Measurements from ENCODE around the gene CIDEB.

CIDEB gene

GRCh38 chr14:24312736-24313507 is 5.1 kb upstream of the CIDEB start:
- FAIRE-seq: no peak

DNA sequence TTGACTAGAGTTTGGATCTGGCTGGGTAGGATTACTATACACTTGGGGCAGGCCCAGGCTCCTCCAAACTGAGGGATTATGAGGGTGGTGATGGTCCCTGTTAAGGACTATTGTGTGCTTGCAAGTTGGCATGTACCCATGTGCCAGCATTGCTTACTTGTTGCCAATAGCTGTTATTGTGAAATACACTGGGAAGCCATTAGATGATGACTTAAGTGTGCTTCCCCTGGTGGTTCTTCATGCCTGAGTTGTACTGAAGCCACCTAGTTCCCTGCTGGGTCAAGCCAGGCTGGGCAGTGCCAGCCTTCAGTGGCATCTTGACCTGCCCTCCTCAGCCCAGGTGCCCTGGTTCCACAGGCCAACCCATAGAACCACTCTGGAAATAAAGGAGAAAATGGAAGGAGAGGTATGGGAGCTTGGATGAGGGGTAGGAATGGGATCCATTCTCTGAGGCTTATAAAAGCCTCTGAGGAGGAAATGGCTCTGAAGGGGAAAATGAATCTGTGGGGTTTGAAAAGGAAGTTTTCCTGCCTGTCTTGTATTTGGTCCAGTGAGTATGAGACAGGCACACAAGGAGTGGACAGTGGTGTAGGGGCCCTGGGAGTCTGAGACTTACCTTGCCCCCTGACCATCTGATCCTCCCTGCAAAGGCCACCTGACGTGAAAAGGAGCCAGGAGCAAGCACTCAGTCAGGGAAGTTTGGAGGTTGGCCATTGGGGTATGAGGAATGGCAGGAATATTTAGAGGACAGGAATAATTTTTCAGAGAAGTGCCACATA is 4.2 kb upstream of the CIDEB start:
- no peak for FAIRE-seq

DNA sequence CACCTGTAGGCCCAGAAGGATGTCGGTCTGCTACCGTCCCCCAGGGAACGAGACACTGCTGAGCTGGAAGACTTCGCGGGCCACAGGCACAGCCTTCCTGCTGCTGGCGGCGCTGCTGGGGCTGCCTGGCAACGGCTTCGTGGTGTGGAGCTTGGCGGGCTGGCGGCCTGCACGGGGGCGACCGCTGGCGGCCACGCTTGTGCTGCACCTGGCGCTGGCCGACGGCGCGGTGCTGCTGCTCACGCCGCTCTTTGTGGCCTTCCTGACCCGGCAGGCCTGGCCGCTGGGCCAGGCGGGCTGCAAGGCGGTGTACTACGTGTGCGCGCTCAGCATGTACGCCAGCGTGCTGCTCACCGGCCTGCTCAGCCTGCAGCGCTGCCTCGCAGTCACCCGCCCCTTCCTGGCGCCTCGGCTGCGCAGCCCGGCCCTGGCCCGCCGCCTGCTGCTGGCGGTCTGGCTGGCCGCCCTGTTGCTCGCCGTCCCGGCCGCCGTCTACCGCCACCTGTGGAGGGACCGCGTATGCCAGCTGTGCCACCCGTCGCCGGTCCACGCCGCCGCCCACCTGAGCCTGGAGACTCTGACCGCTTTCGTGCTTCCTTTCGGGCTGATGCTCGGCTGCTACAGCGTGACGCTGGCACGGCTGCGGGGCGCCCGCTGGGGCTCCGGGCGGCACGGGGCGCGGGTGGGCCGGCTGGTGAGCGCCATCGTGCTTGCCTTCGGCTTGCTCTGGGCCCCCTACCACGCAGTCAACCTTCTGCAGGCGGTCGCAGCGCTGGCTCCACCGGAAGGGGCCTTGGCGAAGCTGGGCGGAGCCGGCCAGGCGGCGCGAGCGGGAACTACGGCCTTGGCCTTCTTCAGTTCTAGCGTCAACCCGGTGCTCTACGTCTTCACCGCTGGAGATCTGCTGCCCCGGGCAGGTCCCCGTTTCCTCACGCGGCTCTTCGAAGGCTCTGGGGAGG is 3.1 kb upstream of the CIDEB start, which contains the start of gene LTB4R:
LTB4R (plus strand) TSS at position 857 of the 959 bp plus-strand sequence. CDS start 4,150 bp downstream, outside the sequence.
- FAIRE-seq: no peak

DNA sequence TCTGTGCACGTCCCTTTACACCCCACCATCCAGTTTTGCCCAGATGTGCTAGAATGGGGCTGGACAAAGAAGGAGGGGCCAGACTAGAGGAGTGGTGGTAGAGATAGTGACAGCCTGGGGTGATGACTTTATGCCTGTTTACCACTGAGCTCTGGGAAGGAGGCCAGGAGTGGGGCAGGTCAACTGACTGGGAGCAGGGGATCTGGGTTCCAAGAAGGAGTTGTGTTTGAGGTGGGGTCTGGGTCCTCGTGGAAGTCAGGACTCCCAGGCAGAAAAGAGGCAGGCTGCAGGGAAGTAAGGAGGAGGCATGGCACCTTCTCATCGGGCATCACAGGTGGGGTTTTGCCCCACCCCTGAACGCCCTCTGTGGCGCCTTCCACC is 2.5 kb upstream of the CIDEB start:
- no peak for FAIRE-seq

DNA sequence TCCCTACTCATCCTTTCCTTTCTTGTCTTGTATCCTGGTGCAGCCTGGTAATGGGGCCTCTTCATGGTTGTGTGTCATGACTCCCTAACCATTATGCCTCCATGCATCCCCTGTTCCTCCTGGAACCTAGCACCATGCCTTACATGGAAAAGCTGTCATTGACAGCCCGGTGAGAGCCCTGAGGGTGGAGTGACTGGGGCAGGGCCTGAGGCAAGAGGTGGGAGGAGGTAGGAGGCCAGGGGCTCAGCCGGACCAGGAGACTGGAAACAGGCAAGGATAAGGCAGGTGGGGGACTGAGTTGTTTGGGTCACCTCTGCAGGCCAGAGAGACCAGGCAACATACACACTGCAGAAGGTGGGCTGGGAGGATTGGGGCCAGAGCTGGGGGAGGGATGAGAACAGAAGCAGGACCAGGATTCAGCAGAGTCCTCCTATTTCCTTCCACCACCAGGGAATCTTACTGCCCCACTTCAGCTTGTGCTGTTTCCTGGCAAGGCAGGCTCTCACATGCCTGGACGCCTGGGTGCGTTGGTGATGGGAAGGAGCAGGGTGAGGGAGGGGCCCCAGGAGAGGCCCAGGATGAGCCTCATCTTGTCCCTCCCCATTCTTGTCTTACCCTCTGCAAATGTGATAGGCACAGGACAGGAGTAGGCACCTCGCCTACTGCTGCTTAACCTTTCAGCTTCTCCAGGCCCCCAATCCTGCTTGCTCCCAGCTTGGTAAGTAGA is 1.9 kb upstream of the CIDEB start, which contains the start of gene LTB4R2:
LTB4R2 (plus strand) TSS at position 603 of the 727 bp plus-strand sequence. CDS start 525 bp downstream, outside the sequence.
- FAIRE-seq: no peak

- no peak for FAIRE-seq
Measured at GRCh38 chr14:24308342-24309124, 756 bp upstream of the CIDEB start.

DNA sequence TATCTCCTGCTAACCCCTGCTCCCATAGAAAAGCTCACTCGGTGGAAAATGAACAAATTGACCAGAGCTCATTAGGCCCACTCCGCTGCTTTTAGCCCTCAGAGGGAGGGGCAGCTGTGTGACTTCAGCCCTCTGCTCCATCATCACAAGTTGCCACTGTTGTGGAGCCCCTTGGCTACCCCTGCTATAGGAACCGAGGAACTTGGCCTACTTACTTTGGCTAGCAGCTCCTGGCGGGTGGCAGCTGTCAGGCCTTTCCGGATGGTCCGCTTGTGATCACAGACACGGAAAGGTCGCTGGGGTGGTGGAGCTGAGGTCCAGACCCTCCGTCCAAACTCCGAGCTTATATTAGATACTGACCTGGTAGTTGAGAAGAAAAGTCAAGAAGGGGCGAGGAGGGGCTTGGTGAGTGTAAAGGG is 612 bp downstream of the CIDEB start:
- no peak for FAIRE-seq

DNA sequence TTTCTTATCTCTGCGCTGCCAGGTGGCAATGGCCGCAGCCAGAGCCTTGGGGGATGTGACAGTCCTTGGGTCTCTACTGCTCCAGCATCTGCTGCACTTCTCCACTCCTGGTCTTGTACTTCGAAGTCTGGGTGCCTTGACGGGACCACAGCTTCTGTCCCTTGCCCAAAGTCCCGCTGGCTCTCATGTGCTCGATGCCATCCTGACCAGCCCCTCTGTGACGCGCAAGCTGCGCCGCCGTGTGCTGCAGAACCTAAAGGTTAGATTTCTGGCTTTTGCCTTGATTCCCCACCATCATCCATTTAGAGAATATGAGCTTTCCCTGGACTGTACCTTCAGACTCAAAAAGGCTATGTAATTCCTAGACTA is 3.8 kb downstream of the CIDEB start:
- no peak for FAIRE-seq

GRCh38 chr14:24300326-24300980 is 7.3 kb downstream of the CIDEB start:
- no peak for FAIRE-seq

DNA sequence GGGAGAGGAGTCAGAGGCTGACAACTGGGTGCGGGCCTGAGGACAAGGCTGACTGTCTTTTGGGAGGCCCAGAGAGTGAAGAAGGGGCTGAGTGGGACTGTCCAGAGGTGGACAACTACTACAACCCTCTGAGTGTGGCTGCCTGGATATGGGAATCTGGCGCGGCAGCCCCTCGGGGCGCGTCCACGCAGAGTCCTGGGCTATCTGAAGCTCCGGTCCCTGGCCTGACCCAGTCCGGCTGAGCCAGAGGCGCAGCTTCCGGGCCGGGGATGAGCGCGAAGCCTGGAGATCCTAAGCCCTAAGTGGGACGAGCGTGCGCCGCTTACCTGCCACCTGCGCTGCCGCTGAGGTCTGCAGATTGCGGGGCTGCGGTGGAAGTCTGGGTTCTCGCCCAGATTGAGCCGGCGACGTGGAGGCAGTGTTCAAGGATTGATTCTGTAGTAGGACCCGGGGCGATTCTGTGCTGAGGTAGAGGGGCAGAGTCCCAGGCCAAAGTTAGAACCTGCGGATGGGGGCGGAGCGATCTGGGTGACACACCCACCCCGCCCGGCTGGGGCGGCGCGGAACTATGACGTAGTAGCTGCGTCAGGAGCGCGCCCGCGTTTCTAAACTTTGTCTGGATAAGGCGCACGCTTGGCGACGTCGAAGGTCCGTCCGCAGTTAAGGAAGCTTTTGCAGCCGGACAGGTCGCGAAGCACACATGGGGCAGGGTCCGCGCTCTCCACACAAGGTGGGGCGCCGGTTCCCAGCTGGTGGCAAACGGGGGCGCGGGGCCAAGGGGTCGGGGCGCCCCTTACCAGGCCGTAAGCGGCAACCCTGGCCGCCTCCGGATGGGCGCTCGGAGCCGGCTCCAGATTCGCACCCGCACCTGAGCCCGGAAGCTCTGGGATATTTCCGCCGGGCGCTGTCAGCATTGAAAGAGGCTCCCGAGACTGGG is 8.3 kb downstream of the CIDEB start, which contains the start of the genes DHRS1 and NOP9:
DHRS1 (minus strand) TSS at position 526 of the 937 bp plus-strand sequence. CDS start 674 bp downstream, outside the sequence.
NOP9 (plus strand) TSS at position 596 of the 937 bp plus-strand sequence; CDS start at position 701, 105 bp downstream.
- FAIRE-seq: no peak

DNA sequence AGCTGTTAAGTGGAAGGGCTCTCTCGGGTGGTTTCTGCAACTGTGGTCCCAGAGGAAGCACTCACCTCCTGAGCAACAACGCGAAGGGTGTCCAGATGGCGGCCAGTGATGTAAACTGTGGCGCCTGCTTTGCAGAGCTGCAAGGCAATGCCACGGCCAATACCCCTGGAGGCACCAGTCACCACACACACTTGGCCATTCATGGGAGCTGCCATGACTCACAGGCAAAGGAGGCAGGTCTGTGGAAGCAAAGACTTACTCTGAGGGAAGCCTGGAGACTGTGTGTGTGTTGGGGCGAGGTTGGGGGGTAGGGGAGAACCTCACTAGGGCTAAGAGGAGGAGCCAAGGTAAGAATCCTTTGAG is 8.9 kb downstream of the CIDEB start:
- no peak for FAIRE-seq

GRCh38 chr14:24297190-24297964 is 10.4 kb downstream of the CIDEB start:
- no peak for FAIRE-seq

- no peak for FAIRE-seq
Measured at GRCh38 chr14:24296341-24297157, 11.2 kb downstream of the CIDEB start.

DNA sequence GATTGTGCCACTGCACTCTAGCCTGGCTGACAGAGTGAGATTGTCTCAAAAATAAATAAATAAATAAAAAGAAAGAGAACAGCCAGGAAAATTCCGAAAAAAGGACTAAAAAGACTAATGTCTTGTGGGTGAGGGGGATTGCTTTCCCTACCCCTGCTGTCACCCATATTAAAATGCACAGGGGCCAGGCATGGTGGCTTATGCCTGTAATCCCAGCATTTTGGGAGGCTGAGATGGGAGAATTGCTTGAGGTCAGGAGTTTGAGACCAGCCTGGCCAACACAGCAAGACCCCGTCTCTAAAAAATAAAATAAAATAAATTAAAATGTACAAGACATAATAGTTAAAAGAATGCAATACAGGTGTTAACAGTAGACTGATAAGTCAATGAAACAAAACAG is 14.3 kb downstream of the CIDEB start:
- FAIRE-seq: no peak

- no peak for FAIRE-seq
Measured at GRCh38 chr14:24292118-24292807, 15.5 kb downstream of the CIDEB start.

- no peak for FAIRE-seq
Measured at GRCh38 chr14:24291446-24292117, 16.2 kb downstream of the CIDEB start.
